CMK (cell line): ENCODE measurements around the gene JAKMIP1.

ENCODE experiments used
- DNase-seq: peaks from one replicate; pipeline ENCODE4 v3.0.0-alpha.2; 2010; ENCODE audit warnings: low read depth

JAKMIP1 gene

GRCh38 chr4:6201580-6202091, 1.3 kb upstream of the JAKMIP1 start:
- peak; percentile 21 for DNase-seq

GRCh38 chr4:6200922-6201362, 593 bp upstream of the JAKMIP1 start:
- DNase-seq = no peak

DNA sequence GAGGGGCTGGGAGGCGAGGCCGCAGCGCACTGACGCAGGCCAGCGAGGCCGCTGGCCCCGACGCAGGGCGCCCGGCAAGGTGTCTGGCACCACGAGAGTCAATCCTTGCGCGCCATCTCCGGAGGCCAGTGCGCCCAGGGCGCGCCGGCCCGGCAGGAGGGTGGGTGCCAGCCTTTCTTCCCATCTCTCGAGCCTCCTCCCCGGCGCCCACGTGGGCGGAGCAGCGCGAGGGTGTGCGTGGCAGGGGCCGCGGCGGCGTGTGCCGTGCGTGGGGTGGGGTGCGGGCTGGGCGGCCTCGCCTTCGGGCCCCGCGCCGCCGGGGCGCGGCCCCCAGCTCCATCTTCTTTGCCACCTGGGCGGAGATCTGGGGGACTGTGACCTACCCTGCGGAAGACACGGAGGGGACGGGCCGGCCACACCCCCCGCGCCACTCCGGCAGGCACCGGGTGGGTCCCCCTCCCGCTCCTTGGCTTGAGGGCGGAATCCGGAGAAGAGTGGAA, 877 bp downstream of the JAKMIP1 start:
- DNase-seq = no peak

- no peak for DNase-seq
These were observed 1.5 kb downstream of the JAKMIP1 start for GRCh38 chr4:6198768-6199421.

DNA sequence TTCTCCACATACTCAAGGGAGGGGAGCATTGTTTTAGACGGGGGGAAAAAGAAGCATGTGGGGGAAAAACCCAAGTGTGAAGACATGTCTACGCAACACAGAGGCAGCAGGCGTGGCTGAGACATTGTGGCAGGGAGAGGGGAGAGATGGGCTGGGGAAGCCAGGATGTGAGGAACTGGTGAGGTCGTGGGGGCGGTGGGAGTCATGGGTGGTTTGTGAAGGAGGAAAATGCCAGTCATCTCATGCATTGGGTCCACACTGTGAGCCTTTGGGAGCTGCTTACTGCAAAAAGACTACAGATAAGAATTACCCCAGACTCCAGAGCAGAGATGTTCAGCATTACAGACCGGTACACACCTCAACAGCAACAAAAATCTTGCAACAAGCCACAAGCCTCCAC, 2.1 kb downstream of the JAKMIP1 start:
- no peak for DNase-seq

DNA sequence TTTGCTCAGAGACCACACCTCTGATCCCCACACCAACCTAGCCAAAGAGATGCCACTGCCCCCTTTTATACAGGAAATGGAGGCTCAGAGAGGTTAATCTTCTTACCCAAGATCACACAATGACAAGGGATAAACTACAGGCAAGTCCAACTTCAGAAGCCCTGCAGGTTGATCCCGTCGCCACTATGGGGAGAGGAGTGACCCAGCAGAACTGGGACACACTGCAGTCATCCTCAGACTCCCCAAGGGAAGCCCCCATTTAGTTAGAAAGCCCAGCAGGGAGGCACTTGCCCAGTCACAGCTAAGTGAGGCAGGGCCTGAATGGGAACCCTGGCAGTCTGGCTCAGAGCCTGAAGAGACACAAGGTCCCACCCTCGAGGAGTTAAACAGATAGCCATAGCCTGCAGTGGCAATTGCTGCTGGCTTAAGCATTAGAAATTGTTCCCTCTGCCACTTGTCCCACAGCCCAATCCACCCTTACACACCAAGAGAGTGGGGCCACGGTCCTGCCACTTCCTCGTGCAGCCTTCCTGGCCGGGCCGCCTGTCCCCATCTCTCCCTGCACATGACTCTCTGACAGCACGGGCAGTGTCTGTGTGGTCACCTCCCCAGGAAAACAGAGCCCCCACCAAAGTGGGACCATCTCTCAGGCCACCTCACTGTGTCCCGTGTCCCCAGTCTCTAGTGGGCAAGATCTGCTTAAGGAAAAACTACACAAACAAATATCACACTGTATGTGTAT, 2.7 kb downstream of the JAKMIP1 start:
- DNase-seq = no peak

GRCh38 chr4:6196871-6197270, 3.5 kb downstream of the JAKMIP1 start:
- DNase-seq = no peak

DNA sequence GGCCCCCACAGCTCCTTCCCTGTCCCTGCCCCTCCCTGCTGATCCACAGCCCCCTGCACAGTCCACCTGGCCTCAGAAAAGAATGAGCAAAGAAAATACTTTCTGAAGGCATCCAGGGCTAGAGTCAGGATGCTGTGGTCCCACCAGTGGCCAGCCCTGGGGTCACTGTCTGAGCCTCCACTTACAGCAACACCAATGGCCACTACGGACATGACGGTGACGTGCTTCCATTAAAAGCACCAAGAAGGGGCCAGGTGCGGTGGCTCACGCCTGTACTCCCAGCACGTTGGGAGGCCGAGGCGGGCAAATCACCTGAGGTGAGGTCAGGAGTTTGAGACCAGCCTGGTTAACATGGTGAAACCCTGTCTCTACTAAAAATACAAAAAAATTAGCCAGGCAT, 4.0 kb downstream of the JAKMIP1 start:
- DNase-seq = no peak

DNA sequence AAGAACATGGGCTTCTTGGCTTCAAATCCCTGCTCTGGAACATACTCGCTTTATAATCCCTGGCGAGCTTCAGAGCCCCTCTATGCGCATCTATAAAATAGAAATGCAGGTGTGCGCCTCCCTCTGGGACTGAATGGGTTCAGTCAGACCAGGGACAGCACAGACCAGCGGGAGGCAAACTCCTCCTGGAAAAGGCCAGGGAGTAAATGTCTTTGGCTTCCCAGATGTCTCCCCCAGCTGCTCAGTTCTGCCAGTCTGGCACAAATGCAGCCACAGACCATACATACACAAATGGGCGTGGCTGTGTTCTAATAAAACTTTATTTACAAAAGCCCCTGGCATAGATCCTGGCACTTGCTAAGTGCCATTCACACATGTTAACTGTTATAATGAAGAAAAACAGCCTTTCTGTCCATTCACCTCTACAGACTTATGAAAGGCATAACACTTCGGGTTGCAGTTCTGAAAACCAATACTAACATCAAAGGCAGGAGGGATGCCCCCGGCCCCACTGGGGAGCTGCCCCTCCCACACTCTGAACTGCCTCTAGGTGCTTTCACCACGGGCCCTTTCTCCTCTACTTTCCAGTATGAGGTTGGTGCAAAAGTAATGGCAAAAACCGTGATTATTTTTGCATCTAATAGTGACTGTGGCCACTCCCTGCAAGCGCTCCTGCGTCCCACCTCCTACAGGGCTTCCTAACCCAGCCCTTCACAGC, 4.6 kb downstream of the JAKMIP1 start:
- no peak for DNase-seq

DNA sequence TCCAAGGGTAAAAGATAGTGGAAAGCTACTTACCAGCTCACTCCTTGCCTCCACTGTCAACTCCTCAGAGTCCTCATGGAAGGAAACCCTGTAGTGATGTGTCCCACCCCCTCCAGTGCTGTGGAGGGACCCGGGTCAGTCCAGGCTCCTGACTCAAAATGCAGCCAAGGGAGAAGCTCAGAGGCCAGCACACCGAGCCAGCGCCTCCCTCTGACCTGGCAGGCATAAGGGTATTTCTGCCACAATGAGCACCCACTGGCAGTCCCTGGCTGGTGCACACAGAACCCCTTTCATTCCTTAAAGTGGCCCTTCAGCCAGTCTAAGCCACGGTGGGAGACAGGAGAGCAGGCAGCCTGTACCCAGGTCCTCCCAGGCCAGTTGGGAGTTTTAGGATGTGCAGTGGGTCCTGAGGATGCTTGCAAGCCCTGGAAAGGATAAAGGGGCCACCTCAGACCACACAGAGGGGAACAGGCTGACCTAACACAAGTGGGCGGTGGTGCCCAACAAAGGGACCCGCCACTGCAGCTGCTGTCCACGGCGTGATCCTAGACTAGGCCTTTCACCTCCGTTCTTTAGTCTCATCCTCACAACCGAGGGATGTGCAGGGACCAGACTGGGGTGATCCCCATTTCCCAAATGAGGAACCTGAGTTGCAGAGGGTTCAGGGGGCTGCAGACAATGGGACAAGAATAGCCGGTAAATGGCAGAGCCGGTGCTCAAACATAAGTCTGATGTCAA, 5.7 kb downstream of the JAKMIP1 start:
- no peak for DNase-seq

DNA sequence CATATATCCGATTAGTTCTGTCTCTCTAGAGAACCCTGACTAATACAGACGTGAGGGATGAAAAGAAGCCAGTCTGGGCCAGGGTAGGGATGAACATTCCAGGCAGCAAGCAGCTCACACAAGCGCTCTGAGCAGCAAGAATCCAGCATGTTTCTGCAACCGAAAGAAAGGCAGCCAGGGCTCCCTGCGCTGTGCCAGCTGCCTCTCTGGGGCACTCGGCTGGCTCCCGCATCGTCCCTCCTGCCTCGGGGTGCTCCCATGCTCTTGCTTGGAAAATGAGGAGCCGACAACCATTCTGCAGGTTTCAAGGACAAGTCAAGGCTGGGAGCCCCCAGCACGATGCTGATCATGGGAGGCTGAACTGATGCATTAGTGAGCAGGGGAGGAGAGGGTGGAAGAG, 7.0 kb downstream of the JAKMIP1 start:
- DNase-seq = no peak

- no peak for DNase-seq
These were observed 8.1 kb downstream of the JAKMIP1 start for GRCh38 chr4:6192245-6192644.

GRCh38 chr4:6191448-6192130, 8.8 kb downstream of the JAKMIP1 start:
- DNase-seq = no peak

DNA sequence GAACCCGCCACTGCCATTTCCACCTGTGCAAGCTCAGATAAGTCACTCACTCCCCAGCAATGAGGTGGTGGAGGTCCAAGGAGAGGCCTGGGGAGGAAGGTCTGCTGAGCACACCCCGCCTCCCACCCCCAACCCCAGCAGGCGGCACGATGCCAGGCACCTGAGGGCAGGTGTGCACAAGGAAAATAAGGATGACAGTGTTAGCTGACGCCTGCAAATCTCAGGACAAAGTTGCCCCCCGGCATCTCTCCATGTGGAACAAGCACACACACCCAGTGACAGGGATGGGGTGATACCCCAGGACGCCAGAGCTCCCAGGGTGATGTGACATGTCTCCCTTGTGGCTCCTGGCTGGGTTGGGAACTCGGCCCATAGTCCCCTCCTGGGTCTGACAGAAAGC, 9.9 kb downstream of the JAKMIP1 start:
- no peak for DNase-seq

GRCh38 chr4:6189511-6189910, 10.8 kb downstream of the JAKMIP1 start:
- no peak for DNase-seq

DNA sequence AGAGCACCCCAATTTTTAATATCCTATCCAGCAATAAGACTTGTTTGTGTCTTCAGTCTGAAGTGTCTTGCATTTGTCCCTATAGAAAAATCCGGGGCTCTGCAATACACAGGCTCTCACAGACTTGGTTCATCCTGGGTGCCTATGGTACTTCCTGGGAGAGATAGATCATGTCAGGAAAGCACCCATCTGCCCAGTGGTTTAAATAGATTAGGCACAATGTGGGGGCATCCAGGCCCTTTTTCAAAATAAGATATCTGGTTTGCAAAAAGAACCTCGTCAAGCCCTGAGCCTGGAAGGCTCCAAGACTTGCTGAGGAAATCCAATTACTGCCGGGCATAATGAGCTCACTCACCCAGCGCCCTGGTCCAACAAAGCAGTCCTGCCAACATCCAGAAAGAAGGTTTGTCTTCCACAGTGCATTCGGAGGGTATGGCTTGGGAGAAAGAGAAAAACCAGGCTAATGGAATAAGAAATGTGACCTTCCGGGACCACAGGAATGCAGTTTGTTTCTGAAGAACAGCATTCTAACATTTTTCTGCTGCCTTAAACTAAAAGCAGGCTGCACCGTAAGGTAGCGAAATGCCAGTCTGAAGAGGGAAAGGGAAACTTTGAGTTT, 11.6 kb downstream of the JAKMIP1 start:
- DNase-seq = no peak

GRCh38 chr4:6184169-6184568, 16.2 kb downstream of the JAKMIP1 start:
- DNase-seq = no peak

GRCh38 chr4:6183740-6184139, 16.6 kb downstream of the JAKMIP1 start:
- no peak for DNase-seq

DNA sequence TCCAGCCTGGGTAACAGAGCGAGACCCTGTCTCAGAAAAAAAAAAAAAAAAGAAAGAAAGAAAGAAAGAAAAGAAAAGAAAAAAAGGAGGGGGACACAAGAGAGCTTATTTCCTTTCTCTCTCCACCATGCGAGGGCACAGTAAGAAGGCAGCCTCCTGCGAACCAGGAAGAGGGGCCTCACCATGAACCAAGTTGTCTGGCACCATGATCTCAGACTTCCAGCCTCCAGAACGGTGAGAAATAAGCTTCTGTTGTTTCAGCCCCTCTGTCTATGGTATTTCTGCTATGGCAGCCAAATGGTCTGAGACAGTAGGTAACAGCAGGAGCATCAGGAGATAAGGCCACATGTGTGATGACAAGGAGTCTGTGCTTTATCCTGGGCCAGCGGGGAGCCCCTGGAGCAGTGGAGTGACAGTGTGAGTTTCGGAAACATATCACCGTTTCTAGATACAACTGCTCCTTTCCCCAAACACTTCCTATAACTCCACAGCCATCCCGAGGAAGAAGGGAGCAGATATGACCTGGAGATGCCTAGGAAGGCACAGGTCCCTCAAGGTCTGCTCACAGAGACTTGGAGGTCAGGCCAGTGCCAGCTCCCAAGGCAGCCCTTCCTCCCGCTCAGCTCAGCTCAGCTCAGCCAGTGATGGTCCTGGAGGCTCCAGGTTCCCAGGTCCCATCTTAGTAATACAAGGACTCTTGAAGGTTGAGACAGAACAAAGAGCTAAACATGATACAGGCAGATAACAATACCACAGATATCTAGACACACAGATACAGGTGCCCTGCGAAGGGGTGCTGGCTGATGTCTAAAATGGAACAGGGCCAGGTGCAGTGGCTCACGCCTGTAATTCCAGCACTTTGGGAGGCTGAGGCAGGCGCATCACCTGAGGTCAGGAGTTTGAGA, 17.7 kb downstream of the JAKMIP1 start:
- no peak for DNase-seq
